GM12878 (cell line): ENCODE measurements around the gene LTA. TPM values are rescaled to one million over a fixed set of nuclear protein-coding genes. Genes with fewer than 3 reads are reported as not detected.

Source experiments
- ATAC-seq: fragments of 200-7000 bp; cut with Tn5 transposase; 3 replicates; pipeline ENCODE4 v1.9.1; 2020; ENCODE audit warnings: mild to moderate bottlenecking, moderate library complexity
- BruUV-seq: library from RNA; stranded (reverse); fragments of 400-500 nt; replicated peaks from 2 replicates; lab custom pipeline; 2021; lab: Mats Ljungman, UMichigan
- CTCF ChIA-PET: fragments of 300-600 bp; sonication (Branson Sonifier 250); formaldehyde crosslinking; extraction: SDS; loops from one replicate; lab custom pipeline; 2021; ENCODE audit warnings: inconsistent platforms; lab: Yijun Ruan, JAX
- POLR2A ChIA-PET: fragments of 350-600 bp; formaldehyde crosslinking; extraction: SDS; loops from one replicate; lab custom pipeline; 2021; ENCODE audit warnings: inconsistent platforms; lab: Charles Lee
- RAD21 ChIA-PET: fragments of 300-600 bp; sonication (Branson Sonifier 250); formaldehyde crosslinking; loops from one replicate; lab custom pipeline; 2023; ENCODE audit warnings: antibody characterized with exemption; ENCODE audit not compliant: unreplicated experiment; lab: Charles Lee
- SMC1A ChIA-PET: fragments of 300-600 bp; sonication (Branson Sonifier 250); formaldehyde crosslinking; loops from one replicate; lab custom pipeline; 2023; ENCODE audit not compliant: unreplicated experiment, uncharacterized antibody; lab: Charles Lee
- DNase-seq: peaks from one replicate; pipeline ENCODE4 v3.0.0-alpha.2; 2011; ENCODE audit warnings: low read depth, low spot score
- FAIRE-seq: peaks from 3 replicates; lab custom pipeline; 2011; peaks lifted over from hg19 to GRCh38; lab: Jason Lieb, UNC
- H2AFZ ChIP-seq: 2 replicates; pipeline ENCODE4 v1.6.0; 2011; ENCODE audit warnings: low read depth, low read length, control low read depth; ENCODE audit not compliant: control insufficient read depth
- H3K27ac ChIP-seq: 2 replicates; pipeline ENCODE4 v1.5.1; 2011; ENCODE audit warnings: control low read depth; ENCODE audit not compliant: control insufficient read depth, insufficient read depth
- H3K27me3 ChIP-seq, 2 experiments: replicated peaks in 1 of 2; 2 replicates each; pipeline versions ENCODE4 v1.6.0 to v1.6.1; 2011; ENCODE audit warnings: low read length in 1 of 2; ENCODE audit not compliant: control insufficient read depth in 2 of 2, insufficient read depth in 2 of 2
- H3K36me3 ChIP-seq, 2 experiments: 2 replicates each; pipeline ENCODE4 v1.5.1; 2011; ENCODE audit warnings: low read length in 1 of 2; ENCODE audit not compliant: control insufficient read depth in 2 of 2, insufficient read depth in 2 of 2
- H3K4me1 ChIP-seq: 2 replicates; pipeline ENCODE4 v1.6.1; 2011; ENCODE audit warnings: mild to moderate bottlenecking, low read length, moderate library complexity, mixed read lengths; ENCODE audit not compliant: control insufficient read depth, insufficient read depth
- H3K4me2 ChIP-seq: 2 replicates; pipeline ENCODE4 v1.6.0; 2011; ENCODE audit warnings: control low read depth; ENCODE audit not compliant: control insufficient read depth, insufficient read depth
- H3K4me3 ChIP-seq: fragments of 200-600 bp; sonication (generic); 2 replicates; pipeline ENCODE4 v1.5.1; 2016
- H3K79me2 ChIP-seq: 2 replicates; pipeline ENCODE4 v1.6.0; 2011; ENCODE audit warnings: low read length; ENCODE audit not compliant: control insufficient read depth, insufficient read depth
- H3K9ac ChIP-seq: 2 replicates; pipeline ENCODE4 v1.8.0; 2011; ENCODE audit warnings: low read length, control low read depth, mixed read lengths; ENCODE audit not compliant: control insufficient read depth, insufficient read depth
- H3K9me3 ChIP-seq: replicated peaks from 3 replicates; pipeline ENCODE4 v1.5.1; 2011; ENCODE audit warnings: mild to moderate bottlenecking, low read length; ENCODE audit not compliant: control insufficient read depth, insufficient read depth
- H4K20me1 ChIP-seq: 2 replicates; pipeline ENCODE4 v1.6.0; 2011; ENCODE audit not compliant: control insufficient read depth, insufficient read depth
- DPF2 ChIP-seq: fragments of 450-650 bp; IDR thresholded peaks from 2 replicates; pipeline ENCODE4 v1.6.1; 2017; ENCODE audit warnings: mild to moderate bottlenecking
- IRF4 ChIP-seq: IDR thresholded peaks from 2 replicates; pipeline ENCODE4 v1.6.1; 2011; ENCODE audit warnings: low read depth, low read length
- NFIC ChIP-seq: IDR thresholded peaks from 2 replicates; pipeline ENCODE4 v1.6.1; 2012; ENCODE audit warnings: low read depth, mild to moderate bottlenecking, inconsistent platforms, low read length, moderate library complexity
- SMC3 ChIP-seq: IDR thresholded peaks from 2 replicates; pipeline ENCODE4 v1.6.1; 2011; ENCODE audit warnings: low read length, improper control_type of control experiment, borderline replicate concordance
- TBL1XR1 ChIP-seq: IDR thresholded peaks from 2 replicates; pipeline ENCODE4 v1.6.1; 2012; ENCODE audit warnings: low read depth, low read length, improper control_type of control experiment
- YBX1 ChIP-seq: fragments of 450-650 bp; IDR thresholded peaks from 2 replicates; pipeline ENCODE4 v1.6.1; 2016; ENCODE audit warnings: antibody characterized with exemption
- ZNF217 ChIP-seq: fragments of 450-650 bp; IDR thresholded peaks from 2 replicates; pipeline ENCODE4 v1.6.1; 2017; ENCODE audit warnings: antibody characterized with exemption, mild to moderate bottlenecking
- WGBS: methylation state at CpG from one replicate; pipeline ENCODE4 v1.1.6; 2016; ENCODE audit warnings: low lambda C conversion rate; ENCODE audit not compliant: insufficient replicate concordance, insufficient coverage; ENCODE audit errors: missing lambda C conversion rate; 5-methylcytosine and 5-hydroxymethylcytosine counted together
- in situ Hi-C: fragments of 300-500 bp; cut with MboI; formaldehyde crosslinking; loops from 9 replicates; pipeline ENCODE4 v1.14.3; 2018; ENCODE audit warnings: mixed read lengths
- intact Hi-C: fragments of 100-400 bp; cut with micrococcal nuclease; formaldehyde crosslinking; loops from one replicate; pipeline ENCODE4 v1.14.2; 2022; ENCODE audit not compliant: unreplicated experiment
- polyA plus RNA-seq, 11 experiments: library from polyadenylated mRNA; depleted of rRNA in 4 of 11; unstranded in 6 of 11; stranded (reverse) in 5 of 11; fragments of >200 nt; fragmentation: Nextera tagmentation in 4 of 11; fragmentation: Illumina TruSeq in 1 of 11; extraction: Ambion mirVana in 4 of 11; extraction: Trizol in 1 of 11; gene quantifications; 1 replicate in 1 of 11; 2 replicates in 10 of 11; pipeline versions ENCODE4 v1.2.1 to v1.2.3, GENCODE V29; 2011 to 2016; ENCODE audit warnings: inconsistent platforms in 2 of 11, missing spikeins in 2 of 11, low read depth in 1 of 11
- total RNA-seq, 4 experiments: library from RNA; depleted of rRNA in 3 of 4; stranded (reverse); fragments of >200 nt in 3 of 4; fragmentation: Illumina TruSeq in 1 of 4; extraction: Trizol in 1 of 4; gene quantifications; 2 replicates each; pipeline versions ENCODE4 v1.2.1 to v1.2.3, GENCODE V29; 2013 to 2021
- TF ChIP-seq, protein P1 (sequence below): fragments of 450-650 bp; formaldehyde crosslinking; IDR thresholded peaks from 2 replicates; pipeline ENCODE4 v1.5.0; 2022; ENCODE audit warnings: mild to moderate bottlenecking, missing genetic modification characterization
- TF ChIP-seq, protein P2 (sequence below): fragments of 450-650 bp; IDR thresholded peaks from 2 replicates; pipeline ENCODE4 v1.6.1; 2018; ENCODE audit warnings: mild to moderate bottlenecking, low read depth, moderate library complexity; ENCODE audit not compliant: partially characterized antibody
- TF ChIP-seq, protein P3 (sequence below): fragments of 450-650 bp; formaldehyde crosslinking; IDR thresholded peaks from 2 replicates; pipeline ENCODE4 v1.4.0; 2022; ENCODE audit warnings: mild to moderate bottlenecking, moderate library complexity

LTA gene
- total and polyA plus RNA-seq, 10 of the 15 experiments (the other 5 are each of a cell fraction or from before 2014, with no cell fraction given) = 27.5 to 100 (median 75.1) TPM

DNA sequence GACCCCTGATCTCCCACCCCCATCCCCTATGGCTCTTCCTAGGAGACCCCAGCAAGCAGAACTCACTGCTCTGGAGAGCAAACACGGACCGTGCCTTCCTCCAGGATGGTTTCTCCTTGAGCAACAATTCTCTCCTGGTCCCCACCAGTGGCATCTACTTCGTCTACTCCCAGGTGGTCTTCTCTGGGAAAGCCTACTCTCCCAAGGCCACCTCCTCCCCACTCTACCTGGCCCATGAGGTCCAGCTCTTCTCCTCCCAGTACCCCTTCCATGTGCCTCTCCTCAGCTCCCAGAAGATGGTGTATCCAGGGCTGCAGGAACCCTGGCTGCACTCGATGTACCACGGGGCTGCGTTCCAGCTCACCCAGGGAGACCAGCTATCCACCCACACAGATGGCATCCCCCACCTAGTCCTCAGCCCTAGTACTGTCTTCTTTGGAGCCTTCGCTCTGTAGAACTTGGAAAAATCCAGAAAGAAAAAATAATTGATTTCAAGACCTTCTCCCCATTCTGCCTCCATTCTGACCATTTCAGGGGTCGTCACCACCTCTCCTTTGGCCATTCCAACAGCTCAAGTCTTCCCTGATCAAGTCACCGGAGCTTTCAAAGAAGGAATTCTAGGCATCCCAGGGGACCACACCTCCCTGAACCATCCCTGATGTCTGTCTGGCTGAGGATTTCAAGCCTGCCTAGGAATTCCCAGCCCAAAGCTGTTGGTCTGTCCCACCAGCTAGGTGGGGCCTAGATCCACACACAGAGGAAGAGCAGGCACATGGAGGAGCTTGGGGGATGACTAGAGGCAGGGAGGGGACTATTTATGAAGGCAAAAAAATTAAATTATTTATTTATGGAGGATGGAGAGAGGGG is 1.4 kb downstream of the LTA start:
- intact Hi-C loops = no loop called here
- H3K4me3 ChIP-seq = peak overlapping the region; percentile 59
- H3K27ac ChIP-seq = peak overlapping the region; percentile 96
- peak overlapping the region; percentile 84 for H3K4me2 ChIP-seq
- peaks cover 55% of the 10 kb centered on the region for H3K4me1 ChIP-seq
- H3K27me3 ChIP-seq = no peaks in the 10 kb centered on the region
- in situ Hi-C loops = loop anchor here (25.0 kb wide), 2 partner anchors 1039 to 1389 kb away; partner anchors contain the start of genes BRD2 and HLA-DMA
- 58% methylated on average over 9 of the region's 9 CpGs for WGBS
- ChIA-PET CTCF (interaction anchor here (1.1 to 31.0 kb wide), 5 partner anchors 9 to 87 kb away, joined by 3 to 2098 read pairs (median 14); partner anchors contain the start of genes ATP6V1G2, C6orf47, DDX39B and LST1), POLR2A (interaction anchor here (0.5 to 17.1 kb wide), 9 partner anchors 8 to 257 kb away, joined by 3 to 282 read pairs (median 10); partner anchors contain the start of genes ATP6V1G2, HSPA1B, LST1 and LTB), RAD21 (interaction anchor here (0.6 to 17.5 kb wide), 7 partner anchors 9 to 220 kb away, joined by 3 to 620 read pairs (median 14); partner anchors contain the start of genes ATP6V1G2, DDX39B, LST1 and LTB), SMC1A (interaction anchor here (5.1 to 45.5 kb wide), 3 partner anchors 11 to 22 kb away, joined by 56 to 1989 read pairs (median 523); partner anchors contain the start of genes ATP6V1G2, DDX39B, LST1 and LTA)
- no TSS peak for BruUV-seq
- peak overlapping the region; percentile 87 for H3K9ac ChIP-seq
- H3K36me3 ChIP-seq = peaks cover 0 to 7% of the 10 kb centered on the region in 2 experiments; a peak in 2 of 4 replicates
- ATAC-seq = no peak
- no peak for DNase-seq
- no peak for FAIRE-seq
- no peak overlapping the region for H2AFZ ChIP-seq
- H4K20me1 ChIP-seq = no peaks in the 10 kb centered on the region
- no peaks in the 10 kb centered on the region for H3K9me3 ChIP-seq
- peaks cover 70% of the 10 kb centered on the region for H3K79me2 ChIP-seq
- TF ChIP-seq TBL1XR1 = no peak
- TF ChIP-seq YBX1 = no peak
- TF ChIP-seq ZNF217 = no peak
- TF ChIP-seq, protein P1, sequence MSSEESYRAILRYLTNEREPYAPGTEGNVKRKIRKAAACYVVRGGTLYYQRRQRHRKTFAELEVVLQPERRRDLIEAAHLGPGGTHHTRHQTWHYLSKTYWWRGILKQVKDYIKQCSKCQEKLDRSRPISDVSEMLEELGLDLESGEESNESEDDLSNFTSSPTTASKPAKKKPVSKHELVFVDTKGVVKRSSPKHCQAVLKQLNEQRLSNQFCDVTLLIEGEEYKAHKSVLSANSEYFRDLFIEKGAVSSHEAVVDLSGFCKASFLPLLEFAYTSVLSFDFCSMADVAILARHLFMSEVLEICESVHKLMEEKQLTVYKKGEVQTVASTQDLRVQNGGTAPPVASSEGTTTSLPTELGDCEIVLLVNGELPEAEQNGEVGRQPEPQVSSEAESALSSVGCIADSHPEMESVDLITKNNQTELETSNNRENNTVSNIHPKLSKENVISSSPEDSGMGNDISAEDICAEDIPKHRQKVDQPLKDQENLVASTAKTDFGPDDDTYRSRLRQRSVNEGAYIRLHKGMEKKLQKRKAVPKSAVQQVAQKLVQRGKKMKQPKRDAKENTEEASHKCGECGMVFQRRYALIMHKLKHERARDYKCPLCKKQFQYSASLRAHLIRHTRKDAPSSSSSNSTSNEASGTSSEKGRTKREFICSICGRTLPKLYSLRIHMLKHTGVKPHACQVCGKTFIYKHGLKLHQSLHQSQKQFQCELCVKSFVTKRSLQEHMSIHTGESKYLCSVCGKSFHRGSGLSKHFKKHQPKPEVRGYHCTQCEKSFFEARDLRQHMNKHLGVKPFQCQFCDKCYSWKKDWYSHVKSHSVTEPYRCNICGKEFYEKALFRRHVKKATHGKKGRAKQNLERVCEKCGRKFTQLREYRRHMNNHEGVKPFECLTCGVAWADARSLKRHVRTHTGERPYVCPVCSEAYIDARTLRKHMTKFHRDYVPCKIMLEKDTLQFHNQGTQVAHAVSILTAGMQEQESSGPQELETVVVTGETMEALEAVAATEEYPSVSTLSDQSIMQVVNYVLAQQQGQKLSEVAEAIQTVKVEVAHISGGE (CRISPR knock-in tag) = no peak
- TF ChIP-seq, protein P2, sequence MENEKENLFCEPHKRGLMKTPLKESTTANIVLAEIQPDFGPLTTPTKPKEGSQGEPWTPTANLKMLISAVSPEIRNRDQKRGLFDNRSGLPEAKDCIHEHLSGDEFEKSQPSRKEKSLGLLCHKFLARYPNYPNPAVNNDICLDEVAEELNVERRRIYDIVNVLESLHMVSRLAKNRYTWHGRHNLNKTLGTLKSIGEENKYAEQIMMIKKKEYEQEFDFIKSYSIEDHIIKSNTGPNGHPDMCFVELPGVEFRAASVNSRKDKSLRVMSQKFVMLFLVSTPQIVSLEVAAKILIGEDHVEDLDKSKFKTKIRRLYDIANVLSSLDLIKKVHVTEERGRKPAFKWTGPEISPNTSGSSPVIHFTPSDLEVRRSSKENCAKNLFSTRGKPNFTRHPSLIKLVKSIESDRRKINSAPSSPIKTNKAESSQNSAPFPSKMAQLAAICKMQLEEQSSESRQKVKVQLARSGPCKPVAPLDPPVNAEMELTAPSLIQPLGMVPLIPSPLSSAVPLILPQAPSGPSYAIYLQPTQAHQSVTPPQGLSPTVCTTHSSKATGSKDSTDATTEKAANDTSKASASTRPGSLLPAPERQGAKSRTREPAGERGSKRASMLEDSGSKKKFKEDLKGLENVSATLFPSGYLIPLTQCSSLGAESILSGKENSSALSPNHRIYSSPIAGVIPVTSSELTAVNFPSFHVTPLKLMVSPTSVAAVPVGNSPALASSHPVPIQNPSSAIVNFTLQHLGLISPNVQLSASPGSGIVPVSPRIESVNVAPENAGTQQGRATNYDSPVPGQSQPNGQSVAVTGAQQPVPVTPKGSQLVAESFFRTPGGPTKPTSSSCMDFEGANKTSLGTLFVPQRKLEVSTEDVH = no peak
- TF ChIP-seq NFIC = no peak
- no peak for TF ChIP-seq SMC3
- TF ChIP-seq IRF4 = no peak
- TF ChIP-seq, protein P3, sequence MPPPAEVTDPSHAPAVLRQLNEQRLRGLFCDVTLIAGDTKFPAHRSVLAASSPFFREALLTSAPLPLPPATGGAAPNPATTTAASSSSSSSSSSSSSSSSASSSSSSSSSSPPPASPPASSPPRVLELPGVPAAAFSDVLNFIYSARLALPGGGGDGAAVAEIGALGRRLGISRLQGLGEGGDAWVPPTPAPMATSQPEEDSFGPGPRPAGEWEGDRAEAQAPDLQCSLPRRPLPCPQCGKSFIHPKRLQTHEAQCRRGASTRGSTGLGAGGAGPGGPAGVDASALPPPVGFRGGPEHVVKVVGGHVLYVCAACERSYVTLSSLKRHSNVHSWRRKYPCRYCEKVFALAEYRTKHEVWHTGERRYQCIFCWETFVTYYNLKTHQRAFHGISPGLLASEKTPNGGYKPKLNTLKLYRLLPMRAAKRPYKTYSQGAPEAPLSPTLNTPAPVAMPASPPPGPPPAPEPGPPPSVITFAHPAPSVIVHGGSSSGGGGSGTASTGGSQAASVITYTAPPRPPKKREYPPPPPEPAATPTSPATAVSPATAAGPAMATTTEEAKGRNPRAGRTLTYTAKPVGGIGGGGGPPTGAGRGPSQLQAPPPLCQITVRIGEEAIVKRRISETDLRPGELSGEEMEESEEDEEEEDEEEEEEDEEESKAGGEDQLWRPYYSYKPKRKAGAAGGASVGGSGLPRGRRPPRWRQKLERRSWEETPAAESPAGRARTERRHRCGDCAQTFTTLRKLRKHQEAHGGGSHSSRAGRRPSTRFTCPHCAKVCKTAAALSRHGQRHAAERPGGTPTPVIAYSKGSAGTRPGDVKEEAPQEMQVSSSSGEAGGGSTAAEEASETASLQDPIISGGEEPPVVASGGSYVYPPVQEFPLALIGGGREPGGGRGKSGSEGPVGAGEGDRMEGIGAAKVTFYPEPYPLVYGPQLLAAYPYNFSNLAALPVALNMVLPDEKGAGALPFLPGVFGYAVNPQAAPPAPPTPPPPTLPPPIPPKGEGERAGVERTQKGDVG (CRISPR knock-in tag) = no peak
- no peak for TF ChIP-seq DPF2
